Gastroesophageal sphincter (tissue), 4 donors: ENCODE measurements around the gene UNCX. TPM values are rescaled to one million over a fixed set of nuclear protein-coding genes. Genes with fewer than 3 reads are reported as not detected.
"Not testable (repeated sequence)": the region's sequence is repeated elsewhere in the genome, so short reads cannot be mapped to it uniquely, and the experiment has no call there.

Experiments
- ATAC-seq: fragments of 150-250 bp; one replicate; pipeline ENCODE4 v1.9.1; 2016; ENCODE audit warnings: mild to moderate bottlenecking, moderate library complexity
- H3K27ac ChIP-seq, 4 donors: fragments of 200-600 bp; sonication (generic) in 3 of 4; 1 replicate in 3 of 4; 2 replicates in 1 of 4; pipeline ENCODE4 v1.5.1; 2016 to 2019
- H3K27me3 ChIP-seq: fragments of 200-600 bp; sonication (generic); one replicate; pipeline ENCODE4 v1.5.1; 2019
- H3K36me3 ChIP-seq, 2 donors: fragments of 200-600 bp; sonication (generic); one replicate each; pipeline ENCODE4 v1.5.1; 2019; ENCODE audit warnings: control low read depth in 1 of 2
- H3K4me1 ChIP-seq, 3 donors: fragments of 200-600 bp; sonication (generic); 1 replicate in 2 of 3; 2 replicates in 1 of 3; pipeline ENCODE4 v1.5.1; 2016 to 2019; ENCODE audit warnings: control low read depth in 2 of 3
- H3K4me3 ChIP-seq, 2 donors: fragments of 200-600 bp; sonication (generic); one replicate each; pipeline ENCODE4 v1.5.1; 2019; ENCODE audit warnings: mild to moderate bottlenecking in 1 of 2, moderate library complexity in 1 of 2
- H3K9me3 ChIP-seq, 3 donors: fragments of 200-600 bp; sonication (generic); one replicate each; pipeline ENCODE4 v1.5.1; 2017 to 2019; ENCODE audit warnings: control low read depth in 2 of 3
- EP300 ChIP-seq: sonication (generic); formaldehyde crosslinking; IDR thresholded peaks from one replicate; pipeline ENCODE4 v1.6.1; 2017; ENCODE audit warnings: antibody characterized with exemption, mild to moderate bottlenecking
- POLR2A ChIP-seq, 2 donors: fragments of 450-650 bp; IDR thresholded peaks; one replicate each; pipeline ENCODE4 v1.6.1; 2017; ENCODE audit warnings: antibody characterized with exemption in 2 of 2, mild to moderate bottlenecking in 2 of 2, moderate library complexity in 1 of 2
- POLR2AphosphoS5 ChIP-seq: sonication (generic); formaldehyde crosslinking; IDR thresholded peaks from one replicate; pipeline ENCODE4 v1.6.1; 2017; ENCODE audit warnings: antibody characterized with exemption
- WGBS, 2 donors: methylation state at CpG; one replicate each; pipeline ENCODE4 v1.1.5; 2018; ENCODE audit warnings: low coverage in 1 of 2; 5-methylcytosine and 5-hydroxymethylcytosine counted together
- total RNA-seq, 4 donors: library from RNA; depleted of rRNA; stranded (reverse); fragments of >200 nt; gene quantifications; one replicate each; pipeline ENCODE4 v1.1.0, GENCODE V29; 2016
- TF ChIP-seq, protein P1 (sequence below), 4 experiments: fragments of 200-600 bp in 2 of 4; fragments of 450-650 bp in 2 of 4; sonication (generic) in 1 of 4; IDR thresholded peaks; one replicate each; pipeline ENCODE4 v1.5.1; 2017 to 2019; ENCODE audit warnings: antibody characterized with exemption in 4 of 4, mild to moderate bottlenecking in 2 of 4, moderate library complexity in 2 of 4

UNCX gene
- total RNA-seq, 4 donors from 2014 or later, result not detected

DNA sequence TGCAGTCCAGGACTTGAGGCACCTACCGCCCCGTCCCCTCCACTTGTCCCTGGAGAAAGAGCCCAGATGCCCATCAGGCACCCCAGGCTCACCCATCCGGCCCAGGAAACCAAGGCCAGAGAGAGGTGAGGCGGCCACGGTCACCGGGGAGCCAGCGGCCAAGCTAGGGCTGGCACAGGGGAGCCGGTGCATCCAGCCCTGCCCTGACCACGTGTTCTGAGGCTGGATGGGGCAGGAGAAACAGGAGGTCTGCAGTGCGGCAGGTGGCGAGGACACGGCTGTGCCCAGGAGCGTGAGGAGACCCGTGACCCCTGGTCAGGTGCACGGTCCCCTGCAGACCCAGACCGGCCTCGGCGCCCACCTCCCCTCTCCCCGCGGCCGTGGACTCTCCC is 27.6 kb downstream of the UNCX start:
- Histone ChIP-seq H3K36me3 (no peaks in the 10 kb centered on the region), H3K9me3 (no peaks in the 10 kb centered on the region), H3K27me3 (peaks cover 95% of the 10 kb centered on the region), H3K4me3 (no peak overlapping the region), H3K4me1 (no peaks in the 10 kb centered on the region), H3K27ac (no peak overlapping the region)
- WGBS, 2 donors, result 10 to 80% methylated on average over 1 to 2 of the region's 21 CpGs
- TF ChIP-seq POLR2A (IDR thresholded peaks at IDR 0.05), result no peak
- TF ChIP-seq, protein P1, sequence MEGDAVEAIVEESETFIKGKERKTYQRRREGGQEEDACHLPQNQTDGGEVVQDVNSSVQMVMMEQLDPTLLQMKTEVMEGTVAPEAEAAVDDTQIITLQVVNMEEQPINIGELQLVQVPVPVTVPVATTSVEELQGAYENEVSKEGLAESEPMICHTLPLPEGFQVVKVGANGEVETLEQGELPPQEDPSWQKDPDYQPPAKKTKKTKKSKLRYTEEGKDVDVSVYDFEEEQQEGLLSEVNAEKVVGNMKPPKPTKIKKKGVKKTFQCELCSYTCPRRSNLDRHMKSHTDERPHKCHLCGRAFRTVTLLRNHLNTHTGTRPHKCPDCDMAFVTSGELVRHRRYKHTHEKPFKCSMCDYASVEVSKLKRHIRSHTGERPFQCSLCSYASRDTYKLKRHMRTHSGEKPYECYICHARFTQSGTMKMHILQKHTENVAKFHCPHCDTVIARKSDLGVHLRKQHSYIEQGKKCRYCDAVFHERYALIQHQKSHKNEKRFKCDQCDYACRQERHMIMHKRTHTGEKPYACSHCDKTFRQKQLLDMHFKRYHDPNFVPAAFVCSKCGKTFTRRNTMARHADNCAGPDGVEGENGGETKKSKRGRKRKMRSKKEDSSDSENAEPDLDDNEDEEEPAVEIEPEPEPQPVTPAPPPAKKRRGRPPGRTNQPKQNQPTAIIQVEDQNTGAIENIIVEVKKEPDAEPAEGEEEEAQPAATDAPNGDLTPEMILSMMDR (IDR thresholded peaks at IDR 0.05), result no peak
- TF ChIP-seq POLR2AphosphoS5, result no peak
- no peak for TF ChIP-seq EP300
- ATAC-seq, result no peak

DNA sequence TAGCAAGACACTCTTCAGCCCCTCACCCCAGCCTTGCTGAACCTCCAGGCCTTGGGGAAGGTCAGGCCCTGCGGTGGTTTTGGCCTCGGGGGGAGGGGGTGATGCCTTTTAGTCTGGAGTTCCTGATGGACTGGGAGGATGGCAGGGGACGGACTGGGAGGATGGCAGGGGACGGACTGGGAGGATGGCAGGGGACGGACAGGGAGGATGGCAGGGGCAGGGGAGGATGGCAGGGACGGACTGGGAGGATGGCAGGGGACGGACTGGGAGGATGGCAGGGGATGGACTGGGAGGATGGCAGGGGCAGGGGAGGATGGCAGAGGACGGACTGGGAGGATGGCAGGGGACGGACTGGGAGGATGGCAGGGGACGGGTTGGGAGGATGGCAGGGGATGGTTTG is 28.4 kb downstream of the UNCX start:
- H3K4me3 ChIP-seq, H3K4me1 ChIP-seq, ATAC-seq, H3K9me3 ChIP-seq, H3K27ac ChIP-seq, H3K36me3 ChIP-seq: not testable (repeated sequence)
- H3K27me3 ChIP-seq, result peaks cover 93% of the 10 kb centered on the region
- WGBS, 2 donors, result 68% methylated on average over 6 of the region's 10 CpGs; no CpG with 5 or more reads in 1 of the 2 donors

DNA sequence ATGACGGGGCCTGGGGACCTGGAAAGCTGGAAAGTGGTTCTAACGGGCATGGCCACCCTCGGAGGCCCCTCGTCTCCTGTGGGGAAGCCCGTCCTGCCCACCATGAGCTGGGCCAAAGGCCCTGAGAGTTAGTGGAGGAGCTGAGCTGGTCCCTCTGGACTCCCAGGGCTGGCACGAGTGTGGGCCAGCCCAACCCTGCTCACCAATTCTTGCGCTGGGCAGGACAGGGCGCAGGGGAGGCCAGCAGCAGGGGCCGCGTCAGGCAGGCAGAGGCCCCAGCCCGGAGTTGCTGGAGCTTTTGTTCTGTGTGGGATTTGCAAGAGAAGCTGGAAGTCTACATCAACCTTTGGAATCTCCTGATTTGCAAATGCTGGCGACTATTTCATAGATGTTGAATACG is 29.8 kb downstream of the UNCX start:
- no peak for TF ChIP-seq EP300
- no peak for TF ChIP-seq POLR2A (IDR thresholded peaks at IDR 0.05)
- TF ChIP-seq POLR2AphosphoS5, result no peak
- TF ChIP-seq, protein P1 (IDR thresholded peaks at IDR 0.05), result no peak
- Histone ChIP-seq H3K4me3 (no peak overlapping the region), H3K36me3 (no peaks in the 10 kb centered on the region), H3K27ac (no peak overlapping the region), H3K4me1 (no peaks in the 10 kb centered on the region), H3K27me3 (peaks cover 93% of the 10 kb centered on the region), H3K9me3 (no peaks in the 10 kb centered on the region)
- ATAC-seq, result no peak
- 85 to 100% methylated on average over 4 to 9 of the region's 13 CpGs for WGBS, 2 donors

DNA sequence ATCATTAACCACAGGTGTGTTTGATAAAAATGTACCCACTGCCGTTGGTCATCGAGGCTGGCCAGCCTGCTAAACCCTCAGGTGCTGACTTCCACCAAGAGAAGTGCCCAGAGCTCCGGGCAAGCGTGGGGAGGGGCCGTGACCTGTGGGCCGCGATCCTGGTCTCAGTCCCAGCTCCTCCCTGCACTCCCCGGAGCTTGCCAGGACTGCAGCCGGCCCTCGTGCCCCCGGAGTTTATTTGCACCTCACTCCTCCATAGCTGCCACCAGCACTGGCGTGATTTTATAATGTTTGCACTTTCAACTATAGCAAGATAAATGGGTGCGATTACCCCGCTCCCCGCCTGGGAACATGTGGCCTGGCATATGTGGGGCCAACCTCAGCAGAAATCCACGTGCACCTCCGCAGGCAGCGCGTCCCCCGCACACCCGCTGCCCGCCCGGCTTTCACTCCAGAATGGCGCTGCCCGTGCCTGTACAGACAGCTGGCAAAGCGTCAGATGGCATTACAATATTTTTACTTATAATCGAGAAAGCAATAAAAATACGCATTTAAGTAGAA is 30.8 kb downstream of the UNCX start:
- no peak overlapping the region for H3K4me3 ChIP-seq
- H3K36me3 ChIP-seq, result no peaks in the 10 kb centered on the region
- no peaks in the 10 kb centered on the region for H3K9me3 ChIP-seq
- WGBS, 2 donors, result 63 to 82% methylated on average over 5 to 15 of the region's 28 CpGs
- no peak overlapping the region for H3K27ac ChIP-seq
- TF ChIP-seq POLR2A (IDR thresholded peaks at IDR 0.05) (no peak), POLR2AphosphoS5 (no peak), EP300 (no peak)
- TF ChIP-seq, protein P1 (IDR thresholded peaks at IDR 0.05), result no peak
- no peak for ATAC-seq
- peaks cover 93% of the 10 kb centered on the region for H3K27me3 ChIP-seq
- no peaks in the 10 kb centered on the region for H3K4me1 ChIP-seq

DNA sequence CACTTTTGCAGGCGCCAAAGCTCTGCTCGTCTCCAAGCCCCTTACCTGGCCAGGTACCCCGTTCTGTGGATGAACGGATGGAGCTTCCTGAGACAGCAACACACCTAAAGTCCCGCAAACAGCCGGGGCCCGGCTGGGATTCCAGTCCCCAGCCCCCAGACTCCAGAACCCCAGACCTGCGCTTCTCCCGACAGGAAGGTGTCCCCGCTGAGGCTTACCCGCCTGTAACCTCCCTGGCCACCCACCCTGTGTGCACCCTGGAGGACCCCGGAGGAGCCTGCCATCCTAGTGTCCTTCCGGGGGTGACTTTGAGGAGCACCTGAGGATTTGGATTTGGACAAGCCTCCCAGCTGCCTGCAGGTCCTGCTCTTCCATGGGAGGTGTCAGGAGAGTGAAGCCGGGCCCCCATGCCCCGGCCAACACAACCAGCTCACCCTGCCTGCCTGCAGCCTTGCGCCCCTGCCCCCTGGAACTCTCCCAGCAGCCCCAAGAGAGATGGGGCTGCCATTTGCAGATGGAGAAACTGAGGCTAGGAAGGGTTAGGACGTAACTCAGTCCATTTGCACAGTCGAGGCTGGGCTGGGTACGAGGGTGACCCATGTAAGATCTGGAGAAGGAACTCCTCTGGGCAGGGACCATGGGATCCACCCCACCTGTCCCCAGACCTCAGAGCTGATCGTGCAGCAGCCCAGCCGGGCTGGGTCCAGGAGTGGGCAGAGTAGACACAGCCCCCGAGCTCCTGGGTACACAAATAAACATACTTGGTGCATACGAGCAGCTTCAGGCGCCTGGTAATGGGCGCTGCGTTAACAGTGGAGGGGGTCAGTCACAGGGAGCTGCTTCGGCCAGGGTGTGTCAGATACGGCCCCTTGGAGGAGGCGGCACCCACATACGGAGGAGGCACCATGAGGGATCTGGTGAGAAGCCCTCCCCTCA is 31.9 kb downstream of the UNCX start:
- Histone ChIP-seq H3K4me1 (no peaks in the 10 kb centered on the region), H3K27ac (no peak overlapping the region), H3K27me3 (peaks cover 95% of the 10 kb centered on the region), H3K9me3 (no peaks in the 10 kb centered on the region), H3K4me3 (no peak overlapping the region), H3K36me3 (no peaks in the 10 kb centered on the region)
- no peak for ATAC-seq
- TF ChIP-seq, protein P1 (IDR thresholded peaks at IDR 0.05), result no peak
- no peak for TF ChIP-seq POLR2A (IDR thresholded peaks at IDR 0.05)
- TF ChIP-seq EP300, result no peak
- no peak for TF ChIP-seq POLR2AphosphoS5
- WGBS, 2 donors, result 41 to 78% methylated on average over 3 to 9 of the region's 30 CpGs
